Activated CD8-positive, alpha-beta T cell treated with anti-CD3 and anti-CD28 coated beads for 36 hours (primary cell): Measurements from ENCODE around the gene CHSY3. TPM values are rescaled to one million over a fixed set of nuclear protein-coding genes. Genes with fewer than 3 reads are reported as not detected.

Experiments used
- ATAC-seq: fragments of 200-7000 bp; cut with Tn5 transposase; one replicate; pipeline ENCODE4 v1.10.0; 2021; ENCODE audit warnings: mild to moderate bottlenecking, moderate library complexity
- CTCF ChIA-PET: fragments of 350-600 bp; sonication (Branson Sonifier 250); formaldehyde crosslinking; loops from one replicate; lab custom pipeline; 2021; ENCODE audit warnings: antibody characterized with exemption; lab: Charles Lee
- POLR2A ChIA-PET: fragments of 350-600 bp; sonication (Branson Sonifier 250); formaldehyde crosslinking; loops from one replicate; lab custom pipeline; 2021; ENCODE audit warnings: antibody characterized with exemption; lab: Charles Lee
- DNase-seq: peaks from one replicate; pipeline ENCODE4 v3.0.0-alpha.2; 2020
- H3K27ac Mint-ChIP-seq: one replicate; pipeline ENCODE4 v1.8.0; 2021; ENCODE audit warnings: mild to moderate bottlenecking, mixed read lengths
- H3K27me3 Mint-ChIP-seq: one replicate; pipeline ENCODE4 v1.8.0; 2021; ENCODE audit warnings: mixed read lengths
- H3K36me3 Mint-ChIP-seq: one replicate; pipeline ENCODE4 v1.8.0; 2021; ENCODE audit warnings: low read depth, mixed read lengths
- H3K4me1 Mint-ChIP-seq: one replicate; pipeline ENCODE4 v1.8.0; 2021; ENCODE audit warnings: low read depth, mixed read lengths
- H3K4me3 Mint-ChIP-seq: one replicate; pipeline ENCODE4 v1.8.0; 2021; ENCODE audit warnings: mild to moderate bottlenecking, moderate library complexity, mixed read lengths
- H3K9me3 Mint-ChIP-seq: one replicate; pipeline ENCODE4 v1.8.0; 2021; ENCODE audit warnings: mixed read lengths
- intact Hi-C: fragments of 100-400 bp; cut with micrococcal nuclease; formaldehyde crosslinking; loops from one replicate; pipeline ENCODE4 v1.10.0; 2022
- total RNA-seq, 2 experiments: library from RNA; stranded (reverse); gene quantifications; one replicate each; pipeline ENCODE4 v1.2.3, GENCODE V29; 2021
- TF ChIP-seq, protein P1 (sequence below): fragments of 200-600 bp; IDR thresholded peaks from one replicate; pipeline ENCODE4 v1.8.0; 2022; ENCODE audit warnings: antibody characterized with exemption, mild to moderate bottlenecking

Gene CHSY3
- total RNA-seq, 2 experiments from 2014 or later, result not detected

DNA sequence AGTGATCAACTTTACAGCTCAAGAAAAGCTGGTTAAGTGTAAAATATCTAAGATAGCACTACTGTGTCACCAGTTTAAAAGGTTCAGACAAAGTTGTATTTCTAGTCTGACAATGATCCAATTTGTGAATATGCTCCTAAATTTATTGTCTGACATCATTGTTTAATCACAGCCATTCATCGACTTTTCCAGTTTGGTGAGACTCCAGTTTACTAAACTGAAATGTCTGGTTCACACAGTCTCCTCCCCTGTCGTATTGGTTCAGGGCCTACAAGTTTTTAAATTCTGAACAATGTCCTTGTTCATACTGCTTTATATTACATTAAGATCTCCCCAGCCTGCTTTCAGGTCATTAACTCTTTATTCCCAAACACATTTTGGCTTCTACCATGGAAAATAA is 161.4 kb downstream of the CHSY3 start:
- ChIA-PET CTCF (no interaction called here), POLR2A (no interaction called here)
- H3K4me3 Mint-ChIP-seq, result no peak overlapping the region
- ATAC-seq, result no peak
- no peaks in the 10 kb centered on the region for H3K4me1 Mint-ChIP-seq
- no peak overlapping the region for H3K27ac Mint-ChIP-seq
- H3K9me3 Mint-ChIP-seq, result no peaks in the 10 kb centered on the region
- H3K36me3 Mint-ChIP-seq, result no peaks in the 10 kb centered on the region
- TF ChIP-seq, protein P1, sequence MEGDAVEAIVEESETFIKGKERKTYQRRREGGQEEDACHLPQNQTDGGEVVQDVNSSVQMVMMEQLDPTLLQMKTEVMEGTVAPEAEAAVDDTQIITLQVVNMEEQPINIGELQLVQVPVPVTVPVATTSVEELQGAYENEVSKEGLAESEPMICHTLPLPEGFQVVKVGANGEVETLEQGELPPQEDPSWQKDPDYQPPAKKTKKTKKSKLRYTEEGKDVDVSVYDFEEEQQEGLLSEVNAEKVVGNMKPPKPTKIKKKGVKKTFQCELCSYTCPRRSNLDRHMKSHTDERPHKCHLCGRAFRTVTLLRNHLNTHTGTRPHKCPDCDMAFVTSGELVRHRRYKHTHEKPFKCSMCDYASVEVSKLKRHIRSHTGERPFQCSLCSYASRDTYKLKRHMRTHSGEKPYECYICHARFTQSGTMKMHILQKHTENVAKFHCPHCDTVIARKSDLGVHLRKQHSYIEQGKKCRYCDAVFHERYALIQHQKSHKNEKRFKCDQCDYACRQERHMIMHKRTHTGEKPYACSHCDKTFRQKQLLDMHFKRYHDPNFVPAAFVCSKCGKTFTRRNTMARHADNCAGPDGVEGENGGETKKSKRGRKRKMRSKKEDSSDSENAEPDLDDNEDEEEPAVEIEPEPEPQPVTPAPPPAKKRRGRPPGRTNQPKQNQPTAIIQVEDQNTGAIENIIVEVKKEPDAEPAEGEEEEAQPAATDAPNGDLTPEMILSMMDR, result no peak
- DNase-seq, result no peak
- intact Hi-C loops, result no loop called here
- no peaks in the 10 kb centered on the region for H3K27me3 Mint-ChIP-seq

DNA sequence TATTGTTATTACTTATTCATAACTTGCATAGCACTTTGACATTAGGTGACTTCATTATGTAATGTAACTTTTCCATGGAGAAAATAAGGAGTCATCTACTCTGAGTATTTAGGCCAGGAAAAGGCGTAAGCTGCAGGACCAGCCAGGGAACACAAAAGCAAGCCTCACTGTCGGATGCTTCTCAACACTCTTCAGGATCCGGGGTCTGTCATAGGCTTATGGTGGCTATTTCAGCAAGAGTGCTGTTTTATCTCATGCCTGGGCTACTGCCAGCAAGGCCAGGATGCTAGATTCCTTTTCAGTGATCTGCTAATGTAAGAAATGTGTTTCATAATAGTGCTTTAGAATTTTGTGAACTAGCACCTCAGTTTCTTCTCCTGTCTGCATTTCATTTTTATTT is 162.4 kb downstream of the CHSY3 start:
- ChIA-PET CTCF (no interaction called here), POLR2A (no interaction called here)
- no peaks in the 10 kb centered on the region for H3K27me3 Mint-ChIP-seq
- no peak overlapping the region for H3K4me3 Mint-ChIP-seq
- no peaks in the 10 kb centered on the region for H3K4me1 Mint-ChIP-seq
- H3K27ac Mint-ChIP-seq, result no peak overlapping the region
- ATAC-seq, result no peak
- H3K36me3 Mint-ChIP-seq, result no peaks in the 10 kb centered on the region
- DNase-seq, result no peak
- intact Hi-C loops, result no loop called here
- TF ChIP-seq, protein P1, result no peak
- no peaks in the 10 kb centered on the region for H3K9me3 Mint-ChIP-seq

DNA sequence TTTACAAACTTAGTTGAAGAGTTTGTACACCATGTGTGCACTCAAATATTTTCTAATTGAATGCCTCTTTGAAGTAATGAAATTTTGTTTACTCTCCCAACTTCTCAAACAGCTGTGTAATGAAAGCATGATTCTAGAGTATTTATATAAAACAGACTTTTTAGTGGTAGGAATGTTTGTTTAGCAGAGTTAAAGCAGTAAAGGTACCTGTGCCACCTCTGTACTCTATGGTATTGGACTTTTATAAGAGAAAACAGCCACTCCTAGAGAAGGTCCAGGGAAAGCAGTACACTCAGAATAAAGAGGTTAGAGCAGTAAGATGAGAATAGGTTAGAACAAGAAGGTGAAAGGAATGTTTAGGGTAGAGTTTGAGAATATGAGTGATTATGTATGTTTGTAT is 163.1 kb downstream of the CHSY3 start:
- H3K4me3 Mint-ChIP-seq, result no peak overlapping the region
- DNase-seq (no peak), ATAC-seq (no peak)
- intact Hi-C loops, result no loop called here
- no peak overlapping the region for H3K27ac Mint-ChIP-seq
- no peaks in the 10 kb centered on the region for H3K4me1 Mint-ChIP-seq
- ChIA-PET POLR2A (no interaction called here), CTCF (no interaction called here)
- no peaks in the 10 kb centered on the region for H3K27me3 Mint-ChIP-seq
- TF ChIP-seq, protein P1, result no peak
- H3K9me3 Mint-ChIP-seq, result no peaks in the 10 kb centered on the region
- H3K36me3 Mint-ChIP-seq, result no peaks in the 10 kb centered on the region

DNA sequence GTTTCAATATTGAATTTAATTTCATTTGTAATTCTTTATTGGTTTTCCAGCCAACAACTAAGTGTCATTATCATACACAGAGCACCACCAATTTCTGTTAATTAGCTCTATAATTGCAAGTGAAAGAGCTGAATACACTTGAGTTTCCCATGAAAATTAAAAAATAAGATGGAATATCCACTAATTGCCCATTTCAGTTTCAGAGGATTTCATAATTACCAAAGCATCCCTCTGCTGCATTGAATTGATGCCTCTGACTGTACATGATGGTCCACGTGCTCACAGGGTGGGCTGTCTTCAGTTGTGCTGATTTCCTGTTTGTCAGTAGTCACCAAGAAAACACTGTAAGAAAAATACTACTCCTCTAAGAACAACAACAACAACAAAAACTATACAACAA is 163.8 kb downstream of the CHSY3 start:
- intact Hi-C loops, result no loop called here
- TF ChIP-seq, protein P1, result no peak
- DNase-seq (no peak), ATAC-seq (no peak)
- H3K4me1 Mint-ChIP-seq, result no peaks in the 10 kb centered on the region
- no peaks in the 10 kb centered on the region for H3K27me3 Mint-ChIP-seq
- no peak overlapping the region for H3K4me3 Mint-ChIP-seq
- H3K9me3 Mint-ChIP-seq, result no peaks in the 10 kb centered on the region
- H3K27ac Mint-ChIP-seq, result no peak overlapping the region
- no peaks in the 10 kb centered on the region for H3K36me3 Mint-ChIP-seq
- POLR2A ChIA-PET, result no interaction called here
- CTCF ChIA-PET, result no interaction called here

DNA sequence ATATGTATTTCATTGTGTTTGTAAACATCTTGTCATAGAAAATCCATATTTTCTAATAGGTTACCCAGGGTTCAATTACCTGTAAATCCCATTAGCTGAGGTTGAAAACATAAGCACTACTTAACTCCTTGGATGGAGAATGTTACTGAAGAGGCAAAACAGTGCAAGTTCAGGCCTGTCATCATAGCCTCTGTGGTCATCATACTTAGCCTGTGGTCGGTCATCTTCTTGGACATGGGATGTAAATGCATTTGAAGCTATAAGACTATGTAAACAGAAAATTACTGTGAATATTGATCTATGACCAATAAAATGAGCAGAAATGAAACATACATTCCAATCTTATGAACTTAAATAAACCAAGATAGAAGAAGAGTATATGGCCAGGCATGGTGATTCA is 164.7 kb downstream of the CHSY3 start:
- Mint-ChIP-seq H3K4me1 (no peaks in the 10 kb centered on the region), H3K9me3 (no peaks in the 10 kb centered on the region), H3K36me3 (no peaks in the 10 kb centered on the region), H3K4me3 (no peak overlapping the region), H3K27ac (no peak overlapping the region), H3K27me3 (peaks cover 1% of the 10 kb centered on the region)
- intact Hi-C loops, result no loop called here
- POLR2A ChIA-PET, result no interaction called here
- CTCF ChIA-PET, result no interaction called here
- DNase-seq (no peak), ATAC-seq (no peak)
- TF ChIP-seq, protein P1, result no peak
